ENCODE measurements around the gene ATN1. TPM values are rescaled to one million over a fixed set of nuclear protein-coding genes. Genes with fewer than 3 reads are reported as not detected.

ATN1 gene
- total and polyA plus RNA-seq, 2 donors from 2014 or later = 34.2 to 119 TPM

GRCh38 chr12:6977653-6978052, 49.9 kb downstream of the ATN1 start:
- Histone ChIP-seq H3K27me3 (ENCODE audit: control insufficient read depth, insufficient read depth, low read length) (no peaks in the 10 kb centered on the region), H3K27ac (ENCODE audit: low read depth in 2 of 2, low read length in 2 of 2) (no peak overlapping the region), H3K9ac (ENCODE audit: low read length in 3 of 3) (no peak overlapping the region), H3K36me3 (ENCODE audit: control insufficient read depth in 2 of 3, insufficient read depth in 3 of 3, low read length in 3 of 3) (peaks cover 11 to 69% (median 57%) of the 10 kb centered on the region in 3 donors), H3K9me3 (ENCODE audit: control insufficient read depth in 2 of 3, insufficient read depth in 1 of 3, low read length in 3 of 3) (no peaks in the 10 kb centered on the region), H3K4me3 (ENCODE audit: low read length in 3 of 3) (no peak overlapping the region), H3K4me1 (ENCODE audit: control insufficient read depth in 2 of 3, insufficient read depth in 2 of 3, low read depth in 1 of 3, low read length in 3 of 3) (no peaks in the 10 kb centered on the region)
- FAIRE-seq (no peak), DNase-seq (no peak)
- intact Hi-C loops (cut with DNase I) = no loop called here
- no peak for TF ChIP-seq CTCF (IDR thresholded peaks at IDR 0.05; ENCODE audit: borderline replicate concordance, extremely low read depth, insufficient read depth)

DNA sequence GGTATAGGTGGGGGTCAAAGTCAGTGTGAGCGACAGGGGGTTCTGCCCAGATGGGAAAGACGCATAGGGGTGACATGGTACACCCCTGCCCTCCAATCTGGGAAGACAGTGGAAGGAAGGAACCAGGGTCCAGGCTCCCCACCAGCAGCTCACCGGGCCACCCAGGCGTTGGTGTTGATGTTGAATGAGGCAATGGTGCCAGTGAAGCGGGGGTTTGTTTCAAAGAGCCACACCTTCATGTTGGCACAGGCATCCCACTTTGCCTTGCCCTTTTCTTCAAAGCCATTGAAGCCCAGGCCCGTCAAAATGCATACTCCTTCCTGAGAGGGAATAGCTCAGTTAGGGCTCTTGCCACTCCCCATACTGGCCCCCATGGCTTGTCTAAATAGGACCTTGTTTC, 50.4 kb downstream of the ATN1 start:
- TF ChIP-seq CTCF (IDR thresholded peaks at IDR 0.05; ENCODE audit: borderline replicate concordance, extremely low read depth, insufficient read depth) = no peak
- Histone ChIP-seq H3K4me1 (ENCODE audit: control insufficient read depth in 2 of 3, insufficient read depth in 2 of 3, low read depth in 1 of 3, low read length in 3 of 3) (no peaks in the 10 kb centered on the region), H3K27ac (ENCODE audit: low read depth in 2 of 2, low read length in 2 of 2) (no peak overlapping the region), H3K27me3 (ENCODE audit: control insufficient read depth, insufficient read depth, low read length) (no peaks in the 10 kb centered on the region), H3K9ac (ENCODE audit: low read length in 3 of 3) (no peak overlapping the region), H3K9me3 (ENCODE audit: control insufficient read depth in 2 of 3, insufficient read depth in 1 of 3, low read length in 3 of 3) (no peaks in the 10 kb centered on the region), H3K4me3 (ENCODE audit: low read length in 3 of 3) (no peak overlapping the region), H3K36me3 (ENCODE audit: control insufficient read depth in 2 of 3, insufficient read depth in 3 of 3, low read length in 3 of 3) (peaks cover 11 to 69% (median 60%) of the 10 kb centered on the region in 3 donors)
- intact Hi-C loops (cut with DNase I) = no loop called here
- DNase-seq = no peak
- FAIRE-seq = no peak

DNA sequence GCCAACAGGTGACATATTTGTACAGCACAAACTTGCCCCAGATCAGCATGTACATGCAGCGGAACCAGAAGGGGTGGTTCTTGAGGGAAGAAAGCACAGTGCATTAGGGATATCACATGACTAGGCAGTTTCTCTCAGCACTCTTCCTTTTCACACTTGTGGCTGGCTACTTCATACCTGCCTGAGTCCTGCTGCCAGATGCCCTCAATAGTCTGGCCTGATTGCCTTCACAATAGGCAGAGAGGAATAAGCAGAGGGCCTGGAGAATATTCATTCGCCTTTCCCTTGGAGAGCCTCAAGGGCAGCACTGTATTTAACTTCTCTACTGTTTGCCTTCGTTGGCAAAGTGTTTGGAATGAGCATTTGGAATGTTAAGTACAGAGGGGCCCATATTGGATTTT, 50.9 kb downstream of the ATN1 start:
- no peak overlapping the region for H3K27ac ChIP-seq (ENCODE audit: low read depth in 2 of 2, low read length in 2 of 2)
- no peaks in the 10 kb centered on the region for H3K9me3 ChIP-seq (ENCODE audit: control insufficient read depth in 2 of 3, insufficient read depth in 1 of 3, low read length in 3 of 3)
- H3K36me3 ChIP-seq (ENCODE audit: control insufficient read depth in 2 of 3, insufficient read depth in 3 of 3, low read length in 3 of 3) = peaks cover 11 to 69% (median 62%) of the 10 kb centered on the region in 3 donors
- H3K4me1 ChIP-seq (ENCODE audit: control insufficient read depth in 2 of 3, insufficient read depth in 2 of 3, low read depth in 1 of 3, low read length in 3 of 3) = no peaks in the 10 kb centered on the region
- no peak overlapping the region for H3K9ac ChIP-seq (ENCODE audit: low read length in 3 of 3)
- DNase-seq (no peak), FAIRE-seq (no peak)
- no peaks in the 10 kb centered on the region for H3K27me3 ChIP-seq (ENCODE audit: control insufficient read depth, insufficient read depth, low read length)
- intact Hi-C loops (cut with DNase I) = no loop called here
- TF ChIP-seq CTCF (IDR thresholded peaks at IDR 0.05; ENCODE audit: borderline replicate concordance, extremely low read depth, insufficient read depth) = no peak
- H3K4me3 ChIP-seq (ENCODE audit: low read length in 3 of 3) = no peak overlapping the region

- no peak for TF ChIP-seq CTCF (IDR thresholded peaks at IDR 0.05; ENCODE audit: borderline replicate concordance, extremely low read depth, insufficient read depth)
- Histone ChIP-seq H3K36me3 (ENCODE audit: control insufficient read depth in 2 of 3, insufficient read depth in 3 of 3, low read length in 3 of 3) (peaks cover 11 to 66% (median 60%) of the 10 kb centered on the region in 3 donors), H3K9ac (ENCODE audit: low read length in 3 of 3) (no peak overlapping the region), H3K4me3 (ENCODE audit: low read length in 3 of 3) (no peak overlapping the region), H3K27ac (ENCODE audit: low read depth in 2 of 2, low read length in 2 of 2) (no peak overlapping the region), H3K4me1 (ENCODE audit: control insufficient read depth in 2 of 3, insufficient read depth in 2 of 3, low read depth in 1 of 3, low read length in 3 of 3) (no peaks in the 10 kb centered on the region), H3K9me3 (ENCODE audit: control insufficient read depth in 2 of 3, insufficient read depth in 1 of 3, low read length in 3 of 3) (no peaks in the 10 kb centered on the region), H3K27me3 (ENCODE audit: control insufficient read depth, insufficient read depth, low read length) (no peaks in the 10 kb centered on the region)
- FAIRE-seq = no peak
- intact Hi-C loops (cut with DNase I) = no loop called here
- no peak for DNase-seq
These were observed 51.3 kb downstream of the ATN1 start for GRCh38 chr12:6979021-6979420.

All from kidney (tissue), 14 donors.